ENCODE measurements around the gene TOR2A.
A peak's percentile ranks its signal among the peaks of the same experiment; 100 is the strongest.

TOR2A gene

GRCh38 chr9:127754099-127755060 lies 19.3 kb upstream of the TOR2A start:
- DNase-seq (ENCODE audit: low read depth), result no peak
- no peak overlapping the region for H3K4me3 ChIP-seq (ENCODE audit: control insufficient read depth, low read depth, low read length)

GRCh38 chr9:127753622-127754021 lies 18.5 kb upstream of the TOR2A start:
- no peak for TF ChIP-seq CTCF (conservative IDR thresholded peaks at IDR 0.05; ENCODE audit: control insufficient read depth, insufficient read depth, low read depth, low read length)
- no peak for DNase-seq (ENCODE audit: low read depth)
- H3K4me3 ChIP-seq (ENCODE audit: control insufficient read depth, low read depth, low read length), result no peak overlapping the region

More at GRCh38 chr9:127754099-127755060, 19.3 kb upstream of the TOR2A start:
- no peak for TF ChIP-seq CTCF (conservative IDR thresholded peaks at IDR 0.05; ENCODE audit: control insufficient read depth, insufficient read depth, low read depth, low read length)

- no peak overlapping the region for H3K4me3 ChIP-seq (ENCODE audit: control insufficient read depth, low read depth, low read length)
- TF ChIP-seq CTCF (conservative IDR thresholded peaks at IDR 0.05; ENCODE audit: control insufficient read depth, insufficient read depth, low read depth, low read length), result no peak
- DNase-seq (ENCODE audit: low read depth), result no peak
These were observed 18.1 kb upstream of the TOR2A start for GRCh38 chr9:127753148-127753547.

- TF ChIP-seq CTCF (conservative IDR thresholded peaks at IDR 0.05; ENCODE audit: control insufficient read depth, insufficient read depth, low read depth, low read length), result no peak
- H3K4me3 ChIP-seq (ENCODE audit: control insufficient read depth, low read depth, low read length), result no peak overlapping the region
- DNase-seq (ENCODE audit: low read depth), result peak; percentile 15
These were observed 16.4 kb upstream of the TOR2A start for GRCh38 chr9:127751269-127752054.

- no peak overlapping the region for H3K4me3 ChIP-seq (ENCODE audit: control insufficient read depth, low read depth, low read length)
- no peak for DNase-seq (ENCODE audit: low read depth)
- TF ChIP-seq CTCF (conservative IDR thresholded peaks at IDR 0.05; ENCODE audit: control insufficient read depth, insufficient read depth, low read depth, low read length), result no peak
These were observed 14.1 kb upstream of the TOR2A start for GRCh38 chr9:127749090-127749787.

GRCh38 chr9:127746959-127747569 lies 12.0 kb upstream of the TOR2A start:
- TF ChIP-seq CTCF (conservative IDR thresholded peaks at IDR 0.05; ENCODE audit: control insufficient read depth, insufficient read depth, low read depth, low read length), result no peak
- DNase-seq (ENCODE audit: low read depth), result no peak

More at GRCh38 chr9:127746959-127747569, 12.0 kb upstream of the TOR2A start:
- no peak overlapping the region for H3K4me3 ChIP-seq (ENCODE audit: control insufficient read depth, low read depth, low read length)
